Activated CD8-positive, alpha-beta T cell treated with anti-CD3 and anti-CD28 coated beads for 36 hours (primary cell): ENCODE results near the gene CAMTA1. TPM values are rescaled to one million over a fixed set of nuclear protein-coding genes. Genes with fewer than 3 reads are reported as not detected.

ENCODE experiments used
- ATAC-seq: fragments of 200-7000 bp; cut with Tn5 transposase; one replicate; pipeline ENCODE4 v1.10.0; 2021; ENCODE audit warnings: mild to moderate bottlenecking, moderate library complexity
- CTCF ChIA-PET: fragments of 350-600 bp; sonication (Branson Sonifier 250); formaldehyde crosslinking; loops from one replicate; lab custom pipeline; 2021; ENCODE audit warnings: antibody characterized with exemption; lab: Charles Lee
- POLR2A ChIA-PET: fragments of 350-600 bp; sonication (Branson Sonifier 250); formaldehyde crosslinking; loops from one replicate; lab custom pipeline; 2021; ENCODE audit warnings: antibody characterized with exemption; lab: Charles Lee
- DNase-seq: peaks from one replicate; pipeline ENCODE4 v3.0.0-alpha.2; 2020
- H3K27ac Mint-ChIP-seq: one replicate; pipeline ENCODE4 v1.8.0; 2021; ENCODE audit warnings: mild to moderate bottlenecking, mixed read lengths
- H3K27me3 Mint-ChIP-seq: one replicate; pipeline ENCODE4 v1.8.0; 2021; ENCODE audit warnings: mixed read lengths
- H3K36me3 Mint-ChIP-seq: one replicate; pipeline ENCODE4 v1.8.0; 2021; ENCODE audit warnings: low read depth, mixed read lengths
- H3K4me1 Mint-ChIP-seq: one replicate; pipeline ENCODE4 v1.8.0; 2021; ENCODE audit warnings: low read depth, mixed read lengths
- H3K4me3 Mint-ChIP-seq: one replicate; pipeline ENCODE4 v1.8.0; 2021; ENCODE audit warnings: mild to moderate bottlenecking, moderate library complexity, mixed read lengths
- H3K9me3 Mint-ChIP-seq: one replicate; pipeline ENCODE4 v1.8.0; 2021; ENCODE audit warnings: mixed read lengths
- CTCF ChIP-seq: fragments of 200-600 bp; IDR thresholded peaks from one replicate; pipeline ENCODE4 v1.8.0; 2022; ENCODE audit warnings: antibody characterized with exemption, mild to moderate bottlenecking
- intact Hi-C: fragments of 100-400 bp; cut with micrococcal nuclease; formaldehyde crosslinking; loops from one replicate; pipeline ENCODE4 v1.10.0; 2022
- total RNA-seq, 2 experiments: library from RNA; stranded (reverse); gene quantifications; one replicate each; pipeline ENCODE4 v1.2.3, GENCODE V29; 2021

The CAMTA1 gene
- total RNA-seq, 2 experiments from 2014 or later, result 67.7 to 70.9 TPM

GRCh38 chr1:7587108-7587772 lies 802.0 kb downstream of the CAMTA1 start:
- no peak for ATAC-seq
- intact Hi-C loops, result no loop called here
- Mint-ChIP-seq H3K36me3 (no peaks in the 10 kb centered on the region), H3K27ac (no peak overlapping the region), H3K9me3 (no peaks in the 10 kb centered on the region), H3K4me3 (no peak overlapping the region), H3K4me1 (no peaks in the 10 kb centered on the region), H3K27me3 (peaks cover 3% of the 10 kb centered on the region)
- TF ChIP-seq CTCF, result no peak
- no peak for DNase-seq
- POLR2A ChIA-PET, result no interaction called here
- CTCF ChIA-PET, result no interaction called here

GRCh38 chr1:7587773-7588456 lies 802.7 kb downstream of the CAMTA1 start:
- ATAC-seq, result no peak
- CTCF ChIA-PET, result no interaction called here
- POLR2A ChIA-PET, result no interaction called here
- no peaks in the 10 kb centered on the region for H3K4me1 Mint-ChIP-seq
- intact Hi-C loops, result no loop called here
- TF ChIP-seq CTCF, result no peak
- no peak for DNase-seq
- no peak overlapping the region for H3K27ac Mint-ChIP-seq
- peaks cover 3% of the 10 kb centered on the region for H3K27me3 Mint-ChIP-seq
- no peaks in the 10 kb centered on the region for H3K9me3 Mint-ChIP-seq
- no peak overlapping the region for H3K4me3 Mint-ChIP-seq
- no peaks in the 10 kb centered on the region for H3K36me3 Mint-ChIP-seq

GRCh38 chr1:7588457-7588827 lies 803.2 kb downstream of the CAMTA1 start:
- no peaks in the 10 kb centered on the region for H3K9me3 Mint-ChIP-seq
- H3K36me3 Mint-ChIP-seq, result no peaks in the 10 kb centered on the region
- no peak for TF ChIP-seq CTCF
- H3K27me3 Mint-ChIP-seq, result peaks cover 3% of the 10 kb centered on the region
- DNase-seq, result no peak
- H3K4me1 Mint-ChIP-seq, result no peaks in the 10 kb centered on the region
- H3K4me3 Mint-ChIP-seq, result no peak overlapping the region
- no peak overlapping the region for H3K27ac Mint-ChIP-seq
- ChIA-PET CTCF (no interaction called here), POLR2A (no interaction called here)
- intact Hi-C loops, result no loop called here
- ATAC-seq, result no peak

- ChIA-PET POLR2A (no interaction called here), CTCF (no interaction called here)
- no peak overlapping the region for H3K4me3 Mint-ChIP-seq
- no peaks in the 10 kb centered on the region for H3K9me3 Mint-ChIP-seq
- no peak overlapping the region for H3K27ac Mint-ChIP-seq
- no peak for ATAC-seq
- no peak for TF ChIP-seq CTCF
- H3K36me3 Mint-ChIP-seq, result no peaks in the 10 kb centered on the region
- peaks cover 3% of the 10 kb centered on the region for H3K27me3 Mint-ChIP-seq
- intact Hi-C loops, result no loop called here
- DNase-seq, result no peak
- H3K4me1 Mint-ChIP-seq, result no peaks in the 10 kb centered on the region
Observed at GRCh38 chr1:7589080-7589735, 804.0 kb downstream of the CAMTA1 start.
